Nephron progenitor cell (in vitro differentiated cells): ENCODE data around the gene MRTFA.
"Not testable (repeated sequence)": the region's sequence is repeated elsewhere in the genome, so short reads cannot be mapped to it uniquely, and the experiment has no call there.

Experiments
- DNase-seq: peaks from one replicate; pipeline ENCODE4 v3.0.0; 2021
- H3K27ac Mint-ChIP-seq: 2 replicates; pipeline ENCODE4 v1.8.0; 2021; ENCODE audit warnings: mild to moderate bottlenecking, moderate library complexity, mixed read lengths
- H3K27me3 Mint-ChIP-seq: 2 replicates; pipeline ENCODE4 v1.8.0; 2021; ENCODE audit warnings: mild to moderate bottlenecking, low read depth, mixed read lengths; ENCODE audit not compliant: poor library complexity
- H3K36me3 Mint-ChIP-seq: 2 replicates; pipeline ENCODE4 v1.8.0; 2021; ENCODE audit warnings: low read depth, mixed read lengths
- H3K4me1 Mint-ChIP-seq: 2 replicates; pipeline ENCODE4 v1.8.0; 2021; ENCODE audit warnings: mixed read lengths
- H3K4me3 Mint-ChIP-seq: 2 replicates; pipeline ENCODE4 v1.8.0; 2021; ENCODE audit warnings: mild to moderate bottlenecking, moderate library complexity, mixed read lengths
- H3K9me3 Mint-ChIP-seq: 2 replicates; pipeline ENCODE4 v1.8.0; 2021; ENCODE audit warnings: mild to moderate bottlenecking, moderate library complexity, mixed read lengths
- CTCF ChIP-seq: fragments of 200-600 bp; sonication (generic); IDR thresholded peaks from 2 replicates; pipeline ENCODE4 v1.5.0; 2021; ENCODE audit warnings: antibody characterized with exemption

The MRTFA gene

GRCh38 chr22:40628354-40629042 is 8.0 kb downstream of the MRTFA start:
- TF ChIP-seq CTCF: no peak
- H3K27me3 Mint-ChIP-seq: no peaks in the 10 kb centered on the region
- H3K36me3 Mint-ChIP-seq: peaks cover 15% of the 10 kb centered on the region
- no peak for DNase-seq
- H3K27ac Mint-ChIP-seq: peak overlapping the region; percentile 84
- no peaks in the 10 kb centered on the region for H3K9me3 Mint-ChIP-seq
- H3K4me3 Mint-ChIP-seq: no peak overlapping the region
- peaks cover 23% of the 10 kb centered on the region for H3K4me1 Mint-ChIP-seq

- Mint-ChIP-seq H3K36me3 (peaks cover 13% of the 10 kb centered on the region), H3K27me3 (no peaks in the 10 kb centered on the region), H3K4me3 (no peak overlapping the region), H3K9me3 (peaks cover 5% of the 10 kb centered on the region), H3K4me1 (peaks cover 23% of the 10 kb centered on the region), H3K27ac (no peak overlapping the region)
- TF ChIP-seq CTCF: no peak
- no peak for DNase-seq
These were observed 8.9 kb downstream of the MRTFA start for GRCh38 chr22:40627612-40628011.

DNA sequence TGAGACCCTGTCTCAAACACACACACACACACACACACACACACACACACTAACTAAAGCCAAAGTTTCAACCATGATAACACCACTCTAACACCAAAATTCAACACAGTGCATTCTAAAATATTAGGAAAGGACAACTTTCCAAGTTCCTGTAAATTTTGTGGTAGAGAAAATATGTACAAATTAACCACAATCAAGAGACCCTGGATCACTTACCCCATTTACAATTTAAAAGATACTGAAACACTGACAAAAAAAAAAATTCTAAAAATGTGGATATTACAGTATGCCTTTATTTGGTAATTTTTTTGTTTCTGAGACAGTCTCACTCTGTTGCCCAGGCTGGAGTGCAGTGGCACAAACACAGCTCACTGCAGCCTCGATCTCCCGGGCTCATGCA is 9.7 kb downstream of the MRTFA start:
- no peak for TF ChIP-seq CTCF
- Mint-ChIP-seq H3K27ac (no peak overlapping the region), H3K9me3 (peaks cover 11% of the 10 kb centered on the region), H3K36me3 (peaks cover 18% of the 10 kb centered on the region), H3K27me3 (no peaks in the 10 kb centered on the region), H3K4me3 (no peak overlapping the region), H3K4me1 (peaks cover 21% of the 10 kb centered on the region)
- DNase-seq: no peak

- H3K4me1 Mint-ChIP-seq: peaks cover 18% of the 10 kb centered on the region
These were observed 10.7 kb downstream of the MRTFA start for GRCh38 chr22:40625794-40626193.

GRCh38 chr22:40625281-40625680 is 11.2 kb downstream of the MRTFA start:
- H3K27me3 Mint-ChIP-seq, DNase-seq, H3K27ac Mint-ChIP-seq, H3K4me3 Mint-ChIP-seq: not testable (repeated sequence)
- Mint-ChIP-seq H3K4me1 (peaks cover 18% of the 10 kb centered on the region), H3K9me3 (peaks cover 26% of the 10 kb centered on the region), H3K36me3 (peaks cover 31% of the 10 kb centered on the region)

More at GRCh38 chr22:40625794-40626193, 10.7 kb downstream of the MRTFA start:
- DNase-seq, H3K27ac Mint-ChIP-seq, H3K4me3 Mint-ChIP-seq, H3K27me3 Mint-ChIP-seq: not testable (repeated sequence)
- Mint-ChIP-seq H3K9me3 (peaks cover 21% of the 10 kb centered on the region), H3K36me3 (peaks cover 26% of the 10 kb centered on the region)

DNA sequence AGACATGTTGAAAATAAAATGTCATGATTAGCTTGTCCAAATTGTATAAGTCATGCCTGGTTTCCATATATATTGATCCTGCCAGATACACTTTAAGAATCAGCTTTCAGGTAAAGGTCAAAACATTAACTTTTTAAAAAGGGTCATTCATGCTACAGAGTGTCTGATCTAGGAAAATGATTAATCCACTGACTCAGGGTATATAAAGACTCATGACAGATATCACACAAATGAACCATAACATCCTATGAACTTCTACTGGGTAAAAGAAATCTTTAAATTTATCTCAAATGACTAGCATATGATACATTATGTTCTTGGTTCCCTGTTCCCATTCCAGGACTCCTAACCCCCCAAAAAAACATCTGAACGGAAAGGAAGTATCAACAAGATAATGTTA is 11.7 kb downstream of the MRTFA start:
- DNase-seq: no peak
- no peak overlapping the region for H3K4me3 Mint-ChIP-seq
- peaks cover 31% of the 10 kb centered on the region for H3K36me3 Mint-ChIP-seq
- no peak overlapping the region for H3K27ac Mint-ChIP-seq
- peaks cover 18% of the 10 kb centered on the region for H3K4me1 Mint-ChIP-seq
- no peaks in the 10 kb centered on the region for H3K27me3 Mint-ChIP-seq
- TF ChIP-seq CTCF: no peak
- peaks cover 27% of the 10 kb centered on the region for H3K9me3 Mint-ChIP-seq
